HepG2 (cell line): Measurements from ENCODE around the gene CAPN15. TPM values are rescaled to one million over a fixed set of nuclear protein-coding genes. Genes with fewer than 3 reads are reported as not detected.
A peak's percentile ranks its signal among the peaks of the same experiment; 100 is the strongest.

Source experiments
- HDAC6 ChIP-seq: fragments of 200-600 bp; sonication (generic); IDR thresholded peaks from 2 replicates; pipeline ENCODE4 v1.7.0; 2017; ENCODE audit warnings: mild to moderate bottlenecking, antibody characterized with exemption, low read length, low read depth
- JUNB ChIP-seq: sonication (generic); formaldehyde crosslinking; IDR thresholded peaks from 2 replicates; pipeline ENCODE4 v1.8.0; 2022; ENCODE audit warnings: missing genetic modification reagents, mild to moderate bottlenecking, borderline replicate concordance
- MIER2 ChIP-seq: IDR thresholded peaks from 2 replicates; pipeline ENCODE4 v1.6.1; 2016; ENCODE audit warnings: missing biosample characterization, missing genetic modification reagents
- POLR2AphosphoS5 ChIP-seq: IDR thresholded peaks from 2 replicates; pipeline ENCODE4 v1.6.1; 2012; ENCODE audit warnings: low read depth, low read length
- RAD21 ChIP-seq: fragments of 450-650 bp; formaldehyde crosslinking; IDR thresholded peaks from 2 replicates; pipeline ENCODE4 v1.5.0; 2020; ENCODE audit warnings: mild to moderate bottlenecking
- RAD51 ChIP-seq: fragments of 450-650 bp; IDR thresholded peaks from 2 replicates; pipeline ENCODE4 v1.6.1; 2016; ENCODE audit warnings: borderline replicate concordance
- SMARCC2 ChIP-seq: fragments of 450-650 bp; IDR thresholded peaks from 2 replicates; pipeline ENCODE4 v1.6.1; 2017; ENCODE audit warnings: antibody characterized with exemption, mild to moderate bottlenecking
- TRIM22 ChIP-seq: fragments of 450-650 bp; IDR thresholded peaks from 2 replicates; pipeline ENCODE4 v1.6.1; 2017
- YY1 ChIP-seq: IDR thresholded peaks from 2 replicates; pipeline ENCODE4 v1.6.1; 2011; ENCODE audit warnings: low read length, low read depth, moderate library complexity, mild to moderate bottlenecking; ENCODE audit not compliant: insufficient read depth, insufficient replicate concordance
- ZHX1 ChIP-seq: sonication (generic); formaldehyde crosslinking; IDR thresholded peaks from 2 replicates; pipeline ENCODE4 v1.8.1; 2022; ENCODE audit warnings: low read depth, mild to moderate bottlenecking, missing genetic modification reagents
- ZNF224 ChIP-seq: sonication (generic); formaldehyde crosslinking; IDR thresholded peaks from 2 replicates; pipeline ENCODE4 v1.5.0; 2020; ENCODE audit warnings: mild to moderate bottlenecking, missing genetic modification reagents
- ZNF281 ChIP-seq: sonication (generic); formaldehyde crosslinking; IDR thresholded peaks from 2 replicates; pipeline ENCODE4 v1.4.0; 2020; ENCODE audit warnings: missing genetic modification reagents, borderline replicate concordance
- ZNF646 ChIP-seq: sonication (generic); formaldehyde crosslinking; IDR thresholded peaks from 2 replicates; pipeline ENCODE4 v1.9.0; 2021; ENCODE audit warnings: mild to moderate bottlenecking, missing genetic modification reagents
- ZNF768 ChIP-seq: sonication (generic); formaldehyde crosslinking; IDR thresholded peaks from 2 replicates; pipeline ENCODE4 v1.4.0; 2020; ENCODE audit warnings: missing genetic modification reagents
- ZNF775 ChIP-seq: sonication (generic); formaldehyde crosslinking; IDR thresholded peaks from 2 replicates; pipeline ENCODE4 v1.4.0; 2020; ENCODE audit warnings: missing genetic modification reagents, mild to moderate bottlenecking, moderate library complexity, borderline replicate concordance
- polyA plus RNA-seq, 8 experiments: library from polyadenylated mRNA; depleted of rRNA in 3 of 8; stranded (reverse) in 7 of 8; unstranded in 1 of 8; fragments of >200 nt; fragmentation: Illumina TruSeq in 4 of 8; extraction: Trizol in 4 of 8; gene quantifications; 2 replicates each; pipeline versions ENCODE4 v1.2.1 to v1.2.3, GENCODE V29; 2011 to 2016; ENCODE audit warnings: low read depth in 4 of 8, missing spikeins in 1 of 8, mixed read lengths in 1 of 8; ENCODE audit not compliant: insufficient read depth in 1 of 8
- total RNA-seq, 5 experiments: library from RNA; depleted of rRNA; stranded (reverse); fragments of >200 nt; fragmentation: Illumina TruSeq; extraction: Trizol; gene quantifications; 2 replicates each; pipeline ENCODE4 v1.2.3, GENCODE V29; 2016; ENCODE audit warnings: low read depth in 1 of 5

Gene CAPN15
- total and polyA plus RNA-seq, 2 of the 13 experiments (the other 11 are each of a cell fraction or from before 2014, with no cell fraction given) = 14.9 to 24.5 TPM

GRCh38 chr16:586645-587590 is 59.4 kb downstream of the CAPN15 start (continued):
- TF ChIP-seq ZNF646 (CRISPR knock-in tag) = no peak
- no peak for TF ChIP-seq HDAC6
- no peak for TF ChIP-seq ZHX1
- TF ChIP-seq TRIM22 = no peak
- TF ChIP-seq YY1 = no peak
- TF ChIP-seq JUNB (CRISPR knock-in tag) = no peak
- no peak; the same call in 1 of the 2 replicates for TF ChIP-seq ZNF768 (CRISPR knock-in tag)
- no peak for TF ChIP-seq MIER2
- no peak for TF ChIP-seq ZNF775
- no peak for TF ChIP-seq ZNF224 (CRISPR knock-in tag)
- TF ChIP-seq RAD21 (CRISPR knock-in tag) = no peak
- TF ChIP-seq RAD51 = no peak
- TF ChIP-seq POLR2AphosphoS5 = peak; percentile 23; the same call in 1 of the 2 replicates
- TF ChIP-seq SMARCC2 = no peak
- TF ChIP-seq ZNF281 (CRISPR knock-in tag) = no peak
